ENCODE measurements around the gene TTC28.
"Not testable (repeated sequence)": the region's sequence is repeated elsewhere in the genome, so short reads cannot be mapped to it uniquely, and the experiment has no call there.

TTC28 gene

GRCh38 chr22:28600546-28601143 lies 79.0 kb downstream of the TTC28 start:
- peak; percentile 80 for DNase-seq

DNA sequence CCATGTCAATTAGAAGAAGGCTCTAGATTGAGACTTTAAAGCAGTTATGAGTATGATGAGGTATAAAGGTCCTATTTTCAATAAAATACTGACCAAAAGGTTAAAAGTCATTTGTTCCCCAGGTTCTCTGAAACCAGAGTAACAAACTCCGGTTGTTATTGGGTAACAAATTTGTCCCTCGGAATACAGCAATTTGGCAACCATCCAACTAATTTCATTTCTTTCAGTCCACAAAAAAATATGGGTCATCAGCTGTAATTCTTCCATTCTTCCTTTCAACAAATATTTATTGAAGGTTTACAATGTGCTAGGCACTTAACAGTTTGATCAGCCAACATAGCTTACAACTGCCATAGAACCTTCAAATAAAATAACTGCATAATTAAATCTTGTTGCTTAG lies 79.9 kb downstream of the TTC28 start:
- DNase-seq, result no peak

DNA sequence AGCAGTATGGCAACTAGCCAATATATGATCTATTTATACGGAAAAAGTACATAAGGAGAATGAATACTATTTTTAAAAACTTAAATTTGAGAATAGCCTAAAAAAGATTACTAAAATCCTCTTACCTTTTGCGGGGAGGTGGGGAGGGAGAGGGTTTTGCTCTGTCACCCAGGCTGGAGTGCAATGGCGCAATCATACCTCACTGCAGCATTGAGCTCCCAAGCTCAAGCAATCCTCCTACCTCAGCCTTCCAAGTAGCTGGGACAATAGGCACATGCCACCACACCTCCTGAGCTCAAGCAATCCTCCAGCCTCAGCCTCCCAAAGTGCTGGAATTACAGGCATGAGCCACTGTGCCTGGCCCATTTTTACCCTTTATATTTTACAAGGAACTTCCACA lies 82.0 kb downstream of the TTC28 start:
- DNase-seq, result no peak

- peak; percentile 71 for DNase-seq
These were observed 84.7 kb downstream of the TTC28 start for GRCh38 chr22:28594797-28595462.

- DNase-seq, result no peak
These were observed 85.4 kb downstream of the TTC28 start for GRCh38 chr22:28594076-28594796.

GRCh38 chr22:28593299-28593698 lies 86.3 kb downstream of the TTC28 start:
- no peak for DNase-seq

- DNase-seq, result no peak
These were observed 90.4 kb downstream of the TTC28 start for GRCh38 chr22:28589102-28589750.

DNA sequence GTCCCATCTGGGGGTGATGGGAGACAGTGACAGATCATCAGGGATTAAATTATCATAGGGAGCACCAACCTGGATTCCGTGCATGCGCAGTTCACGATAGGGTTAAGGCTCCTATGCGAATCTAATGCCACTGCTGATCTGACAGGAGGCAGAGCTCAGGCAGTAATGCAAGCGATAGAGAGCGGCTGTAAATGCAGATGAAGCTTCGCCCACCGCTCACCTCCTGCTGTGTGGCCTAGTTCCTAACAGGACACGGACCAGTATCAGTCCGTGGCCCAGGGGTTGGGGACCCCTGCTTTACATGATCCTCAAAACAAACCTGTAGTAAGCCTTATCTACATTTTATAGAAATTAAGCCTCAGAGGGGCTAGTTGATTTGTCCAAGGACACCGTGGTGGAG lies 94.3 kb downstream of the TTC28 start:
- no peak for DNase-seq

GRCh38 chr22:28582806-28583205 lies 96.8 kb downstream of the TTC28 start:
- no peak for DNase-seq

GRCh38 chr22:28581016-28581415 lies 98.6 kb downstream of the TTC28 start:
- no peak for DNase-seq

DNA sequence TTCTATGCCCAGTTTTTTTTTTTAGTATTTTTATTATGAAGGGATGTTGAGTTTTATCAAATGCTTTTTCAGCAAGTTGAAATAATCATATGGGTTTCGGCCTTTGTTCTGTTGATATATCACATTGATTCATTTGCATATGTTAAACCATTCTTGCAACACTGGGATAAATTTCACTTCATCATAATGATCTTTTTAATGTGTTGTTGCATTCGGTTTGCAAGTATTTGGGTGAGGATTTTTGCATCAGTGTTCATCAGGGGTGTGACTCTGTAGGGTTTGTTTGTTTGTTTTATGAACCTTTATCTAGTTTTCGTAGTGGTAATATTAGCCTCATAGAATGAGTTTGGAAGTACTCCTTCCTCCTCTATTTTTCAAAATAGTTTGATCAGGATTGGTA lies 103.5 kb downstream of the TTC28 start:
- DNase-seq, result no peak

DNA sequence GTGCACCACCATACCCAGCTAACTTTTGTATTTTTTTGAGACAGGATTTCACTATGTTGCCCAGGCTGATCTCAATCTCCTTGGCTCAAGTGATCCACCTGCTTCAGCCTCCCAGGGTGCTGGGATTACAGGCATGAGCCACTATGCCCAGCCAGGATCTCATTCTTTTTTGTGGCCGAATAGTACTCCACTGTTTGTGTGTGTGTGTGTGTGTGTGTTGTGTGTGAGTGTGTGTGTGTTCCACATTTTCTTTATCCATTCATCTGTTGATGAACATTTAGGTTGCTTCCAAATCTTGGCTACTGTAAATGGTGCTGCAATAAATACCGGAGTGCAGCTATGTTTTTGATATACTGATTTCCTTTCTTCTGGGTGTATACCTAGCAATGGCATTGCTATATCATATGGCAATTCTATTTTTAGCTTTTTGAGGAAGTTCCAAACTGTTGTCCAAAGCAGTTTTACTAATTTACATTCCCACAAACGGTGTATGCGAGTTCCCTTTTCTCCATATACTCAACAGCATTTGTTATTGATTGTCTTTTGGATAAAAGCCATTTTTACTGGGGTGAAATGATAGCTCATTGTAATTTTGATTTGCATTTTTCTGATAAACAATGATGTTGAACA lies 105.4 kb downstream of the TTC28 start:
- no peak for DNase-seq

DNA sequence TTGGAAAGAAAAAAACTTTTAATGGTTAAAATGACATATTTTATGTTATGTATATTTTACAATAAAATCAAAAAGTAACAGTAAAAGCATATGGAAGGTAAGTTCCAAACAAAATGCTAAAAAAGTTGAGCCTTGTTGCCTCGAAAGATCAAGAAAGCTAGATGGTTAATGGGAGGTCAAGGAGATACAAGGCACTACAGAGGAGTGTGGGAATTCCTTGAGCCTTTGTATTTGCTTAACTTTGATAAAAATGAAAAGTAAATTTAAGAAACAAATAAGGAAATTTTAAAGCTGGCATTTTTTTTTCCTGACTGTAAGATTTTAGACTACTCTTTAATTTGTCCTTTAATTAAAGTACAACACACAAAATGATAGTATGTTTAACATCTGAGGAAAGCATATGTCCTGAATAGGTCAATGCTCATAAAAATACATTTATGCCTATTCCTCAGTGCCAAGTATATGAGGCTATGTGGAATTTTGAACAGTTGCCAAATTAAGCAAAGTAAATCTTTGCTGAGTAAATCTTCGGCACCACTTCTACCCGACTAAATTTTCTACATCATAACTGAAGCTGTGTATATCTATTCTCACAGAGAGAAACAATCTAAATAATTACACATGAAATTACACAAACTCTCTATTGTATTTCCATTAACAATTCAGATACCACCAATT lies 108.8 kb downstream of the TTC28 start:
- DNase-seq, result no peak

DNA sequence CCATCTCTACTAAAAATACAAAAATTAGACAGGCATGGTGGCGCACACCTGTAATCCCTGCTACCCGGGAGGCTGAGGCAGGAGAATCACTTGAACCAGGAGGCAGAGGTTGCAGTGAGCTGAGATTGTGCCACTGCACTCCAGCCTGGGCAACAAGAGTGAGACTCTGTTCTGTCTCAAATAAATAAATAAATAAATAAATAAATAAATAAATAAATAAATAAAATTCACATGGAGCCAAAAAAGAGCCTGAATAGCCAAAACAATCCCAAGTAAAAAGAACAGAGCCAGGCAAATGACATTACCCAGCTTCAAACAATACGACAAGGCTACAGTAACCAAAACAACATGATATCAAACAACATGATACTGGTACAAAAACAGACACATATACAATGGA lies 110.7 kb downstream of the TTC28 start:
- not testable (repeated sequence) for DNase-seq

GRCh38 chr22:28568099-28568498 lies 111.5 kb downstream of the TTC28 start:
- DNase-seq, result no peak

- not testable (repeated sequence) for DNase-seq
These were observed 112.6 kb downstream of the TTC28 start for GRCh38 chr22:28566920-28567499.

GRCh38 chr22:28563636-28564035 lies 116.0 kb downstream of the TTC28 start:
- DNase-seq, result no peak

DNA sequence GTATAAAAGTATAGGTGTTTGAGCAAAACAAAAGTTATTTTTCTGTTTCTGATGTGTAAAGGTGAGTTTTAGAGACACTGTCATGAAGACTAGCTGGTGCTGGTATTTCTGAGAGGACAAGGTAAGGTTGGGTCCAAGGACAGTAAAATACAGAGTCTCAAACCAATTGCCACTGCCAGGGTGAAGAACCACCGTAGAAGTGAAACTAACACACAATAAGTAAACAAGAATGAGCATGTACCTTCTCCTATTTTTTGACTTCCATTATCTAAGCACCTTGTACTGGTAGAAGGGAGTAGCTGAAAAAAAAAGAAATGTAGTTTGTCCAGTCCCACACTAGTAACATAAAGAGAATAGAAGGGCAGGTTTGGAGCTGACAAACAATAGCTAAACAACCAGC lies 117.3 kb downstream of the TTC28 start:
- no peak for DNase-seq

DNA sequence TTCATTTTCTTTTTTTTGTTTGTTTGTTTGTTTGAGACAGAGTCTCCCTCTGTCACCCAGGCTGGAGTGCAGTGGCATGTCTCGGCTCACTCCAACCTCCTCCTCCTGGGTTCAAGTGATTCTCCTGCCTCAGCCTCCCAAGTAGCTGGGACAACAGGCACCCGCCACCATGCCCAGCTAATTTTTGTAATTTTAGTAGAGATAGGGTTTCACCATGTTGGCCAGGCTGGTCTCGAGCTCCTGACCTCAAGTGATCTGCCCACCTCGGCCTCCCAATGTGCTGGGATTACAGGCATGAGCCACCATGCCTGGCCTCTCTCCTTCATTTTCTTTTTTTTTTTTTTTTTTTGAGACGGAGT lies 118.9 kb downstream of the TTC28 start:
- DNase-seq, result not testable (repeated sequence)

GRCh38 chr22:28560046-28560742 lies 119.4 kb downstream of the TTC28 start:
- no peak for DNase-seq

DNA sequence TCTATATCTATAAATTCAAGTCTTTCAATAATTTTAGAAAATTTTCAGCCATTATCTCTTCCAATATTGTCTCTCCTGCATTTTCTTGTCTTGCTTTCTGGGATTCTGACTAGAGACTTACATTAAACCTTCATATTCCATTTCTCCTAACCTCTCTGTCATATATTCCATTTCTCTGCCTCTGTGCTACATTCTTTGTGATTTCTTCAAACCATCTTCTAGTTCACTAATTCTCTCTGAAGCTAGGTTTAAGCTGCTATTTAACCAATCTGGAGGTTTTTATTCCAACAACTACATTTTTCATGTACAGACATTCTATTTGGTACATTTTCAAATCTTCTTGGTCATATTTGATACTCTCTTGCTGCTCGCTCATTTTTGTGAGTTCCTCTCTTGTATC lies 122.5 kb downstream of the TTC28 start:
- DNase-seq, result no peak
